Calu3 (cell line): Measurements from ENCODE around the gene BMPER. TPM values are rescaled to one million over a fixed set of nuclear protein-coding genes. Genes with fewer than 3 reads are reported as not detected.

ENCODE experiments used
- BruUV-seq: library from RNA; stranded (reverse); fragments of 400-500 nt; replicated peaks from 2 replicates; lab custom pipeline; 2021; lab: Mats Ljungman, UMichigan
- CTCF ChIA-PET: fragments of 300-600 bp; sonication (Branson Sonifier 250); formaldehyde crosslinking; loops from one replicate; lab custom pipeline; 2022; ENCODE audit warnings: antibody characterized with exemption; lab: Charles Lee
- DNase-seq: peaks from one replicate; pipeline ENCODE4 v3.0.0; 2022
- H3K27ac Mint-ChIP-seq: one replicate; pipeline ENCODE4 v1.8.0; 2022; ENCODE audit warnings: mixed read lengths; ENCODE audit not compliant: unreplicated experiment
- H3K27me3 Mint-ChIP-seq: one replicate; pipeline ENCODE4 v1.8.0; 2022; ENCODE audit warnings: mixed read lengths; ENCODE audit not compliant: unreplicated experiment
- H3K36me3 Mint-ChIP-seq: one replicate; pipeline ENCODE4 v1.8.0; 2022; ENCODE audit warnings: mild to moderate bottlenecking, moderate library complexity, mixed read lengths; ENCODE audit not compliant: insufficient read depth, unreplicated experiment
- H3K4me1 Mint-ChIP-seq: one replicate; pipeline ENCODE4 v1.8.0; 2022; ENCODE audit warnings: mild to moderate bottlenecking, low read depth, mixed read lengths; ENCODE audit not compliant: unreplicated experiment
- H3K4me3 Mint-ChIP-seq: one replicate; pipeline ENCODE4 v1.8.0; 2022; ENCODE audit warnings: mild to moderate bottlenecking, low read depth, moderate library complexity, mixed read lengths; ENCODE audit not compliant: unreplicated experiment
- H3K9me3 Mint-ChIP-seq: one replicate; pipeline ENCODE4 v1.8.0; 2022; ENCODE audit warnings: low read depth, mixed read lengths; ENCODE audit not compliant: unreplicated experiment
- intact Hi-C: fragments of 100-400 bp; cut with micrococcal nuclease; formaldehyde crosslinking; loops from one replicate; pipeline ENCODE4 v1.10.0; 2022; ENCODE audit not compliant: unreplicated experiment
- total RNA-seq: library from RNA; stranded (reverse); gene quantifications from 2 replicates; pipeline ENCODE4 v1.2.3, GENCODE V29; 2022
- TF ChIP-seq, protein P1 (sequence below): fragments of 200-600 bp; IDR thresholded peaks from one replicate; pipeline ENCODE4 v1.8.0; 2022; ENCODE audit warnings: antibody characterized with exemption; ENCODE audit not compliant: unreplicated experiment

Gene BMPER
- total RNA-seq, 1 experiment from 2014 or later: not detected

DNA sequence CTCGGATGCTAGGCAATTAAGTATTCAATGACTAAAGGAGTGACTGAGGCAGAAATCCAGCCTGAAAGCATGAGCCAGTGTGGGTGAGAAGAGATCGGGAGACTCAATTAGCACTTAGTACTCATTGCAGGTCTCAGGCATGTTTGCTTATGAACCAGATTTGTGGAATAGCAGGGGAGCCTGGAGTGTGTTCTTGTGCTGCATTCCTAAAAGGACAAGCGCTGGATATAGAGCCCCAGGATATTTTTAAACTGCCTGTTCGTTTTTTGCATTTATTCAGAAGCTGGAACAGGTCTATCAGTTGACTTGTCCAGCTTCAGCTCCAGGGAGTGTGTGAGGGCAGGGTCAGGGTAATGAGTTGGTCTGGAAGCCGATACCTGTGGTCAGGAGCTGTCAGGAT lies 120.3 kb downstream of the BMPER start:
- Mint-ChIP-seq H3K27ac (no peak overlapping the region), H3K27me3 (peaks cover 21% of the 10 kb centered on the region), H3K9me3 (no peaks in the 10 kb centered on the region), H3K4me3 (no peak overlapping the region), H3K4me1 (no peaks in the 10 kb centered on the region), H3K36me3 (no peaks in the 10 kb centered on the region)
- TF ChIP-seq, protein P1, sequence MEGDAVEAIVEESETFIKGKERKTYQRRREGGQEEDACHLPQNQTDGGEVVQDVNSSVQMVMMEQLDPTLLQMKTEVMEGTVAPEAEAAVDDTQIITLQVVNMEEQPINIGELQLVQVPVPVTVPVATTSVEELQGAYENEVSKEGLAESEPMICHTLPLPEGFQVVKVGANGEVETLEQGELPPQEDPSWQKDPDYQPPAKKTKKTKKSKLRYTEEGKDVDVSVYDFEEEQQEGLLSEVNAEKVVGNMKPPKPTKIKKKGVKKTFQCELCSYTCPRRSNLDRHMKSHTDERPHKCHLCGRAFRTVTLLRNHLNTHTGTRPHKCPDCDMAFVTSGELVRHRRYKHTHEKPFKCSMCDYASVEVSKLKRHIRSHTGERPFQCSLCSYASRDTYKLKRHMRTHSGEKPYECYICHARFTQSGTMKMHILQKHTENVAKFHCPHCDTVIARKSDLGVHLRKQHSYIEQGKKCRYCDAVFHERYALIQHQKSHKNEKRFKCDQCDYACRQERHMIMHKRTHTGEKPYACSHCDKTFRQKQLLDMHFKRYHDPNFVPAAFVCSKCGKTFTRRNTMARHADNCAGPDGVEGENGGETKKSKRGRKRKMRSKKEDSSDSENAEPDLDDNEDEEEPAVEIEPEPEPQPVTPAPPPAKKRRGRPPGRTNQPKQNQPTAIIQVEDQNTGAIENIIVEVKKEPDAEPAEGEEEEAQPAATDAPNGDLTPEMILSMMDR: no peak
- BruUV-seq: no TSS peak
- CTCF ChIA-PET: no interaction called here
- no peak for DNase-seq
- intact Hi-C loops: no loop called here

DNA sequence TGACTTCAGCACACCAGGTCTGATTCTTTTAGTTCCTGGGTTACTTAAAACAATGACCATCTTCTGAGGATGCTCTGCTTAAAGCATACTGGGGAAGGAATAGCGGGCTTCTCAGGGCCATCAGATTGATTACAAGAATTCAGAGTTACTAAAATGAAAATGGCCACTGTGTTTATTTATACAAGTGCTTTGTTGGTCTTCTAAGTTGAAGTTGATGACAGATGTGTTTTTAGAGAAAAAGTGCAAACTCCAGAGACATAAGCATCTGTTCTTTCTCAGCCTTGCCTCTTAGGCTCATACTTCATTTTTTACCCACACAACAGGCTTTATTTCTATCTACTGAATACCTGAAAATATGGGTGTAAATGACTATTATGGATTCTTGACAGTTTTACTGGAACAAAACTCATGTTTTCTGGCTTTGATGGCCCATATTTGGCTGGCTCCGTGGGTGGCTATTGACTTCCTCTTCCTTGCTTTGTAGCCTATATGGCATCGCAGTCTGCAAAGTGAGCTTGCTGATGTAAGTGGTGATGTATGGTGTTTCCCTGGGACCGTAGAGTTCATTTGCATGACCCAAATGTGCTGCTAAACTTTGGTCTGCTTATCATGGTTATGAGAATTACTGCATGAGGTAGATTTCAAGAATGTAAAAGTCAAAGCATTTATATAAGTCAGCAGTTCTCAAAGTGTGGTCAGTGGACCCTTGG lies 121.3 kb downstream of the BMPER start:
- no peaks in the 10 kb centered on the region for H3K4me1 Mint-ChIP-seq

GRCh38 chr7:34031156-34031555 lies 125.8 kb downstream of the BMPER start:
- CTCF ChIA-PET: interaction anchor here (0.7 kb wide), 1 partner anchor 90 kb away, joined by 4 read pairs; no protein-coding TSS in a partner anchor
- intact Hi-C loops: no loop called here
- DNase-seq: no peak
- TF ChIP-seq, protein P1: no peak
- H3K27me3 Mint-ChIP-seq: peaks cover 8% of the 10 kb centered on the region
- H3K27ac Mint-ChIP-seq: no peak overlapping the region
- BruUV-seq: no TSS peak
- H3K9me3 Mint-ChIP-seq: peaks cover 2% of the 10 kb centered on the region
- no peak overlapping the region for H3K4me3 Mint-ChIP-seq
- H3K36me3 Mint-ChIP-seq: peaks cover 4% of the 10 kb centered on the region
- H3K4me1 Mint-ChIP-seq: peaks cover 9% of the 10 kb centered on the region

More for the DNA sequence above, 121.3 kb downstream of the BMPER start:
- Mint-ChIP-seq H3K9me3 (no peaks in the 10 kb centered on the region), H3K36me3 (no peaks in the 10 kb centered on the region), H3K27me3 (peaks cover 21% of the 10 kb centered on the region), H3K27ac (no peak overlapping the region), H3K4me3 (no peak overlapping the region)
- intact Hi-C loops: no loop called here
- no TSS peak for BruUV-seq
- DNase-seq: no peak
- TF ChIP-seq, protein P1: no peak
- CTCF ChIA-PET: no interaction called here

DNA sequence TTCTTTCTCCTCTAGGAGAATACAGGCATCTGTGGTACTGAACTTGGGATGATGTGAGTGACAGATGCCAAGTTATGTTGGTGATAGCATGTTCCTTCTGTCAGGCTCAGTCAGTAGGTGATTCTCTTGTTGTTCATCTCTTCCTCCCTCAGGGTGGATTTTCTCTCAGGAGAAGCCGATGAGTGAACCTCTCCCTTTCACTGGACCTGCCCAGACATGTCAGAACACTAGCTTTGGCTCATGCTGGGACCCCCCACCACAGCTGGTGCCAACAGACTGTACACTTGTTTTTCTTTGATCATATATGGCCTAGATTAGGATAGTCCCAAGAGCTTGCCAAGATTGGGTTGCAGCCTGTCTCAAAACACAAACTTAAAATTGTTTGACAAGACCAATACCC lies 129.4 kb downstream of the BMPER start:
- DNase-seq: no peak
- Mint-ChIP-seq H3K4me1 (peaks cover 23% of the 10 kb centered on the region), H3K27ac (no peak overlapping the region), H3K36me3 (peaks cover 6% of the 10 kb centered on the region), H3K27me3 (no peaks in the 10 kb centered on the region), H3K4me3 (no peak overlapping the region), H3K9me3 (peaks cover 2% of the 10 kb centered on the region)
- BruUV-seq: no TSS peak
- intact Hi-C loops: loop anchor here (5.0 kb wide), 1 partner anchor 38 kb away; no protein-coding TSS in a partner anchor
- CTCF ChIA-PET: no interaction called here
- TF ChIP-seq, protein P1: no peak
